Aorta (tissue), 5 donors: ENCODE results near the gene PCDHGA4. TPM values are rescaled to one million over a fixed set of nuclear protein-coding genes. Genes with fewer than 3 reads are reported as not detected.
"Not testable (repeated sequence)": the region's sequence is repeated elsewhere in the genome, so short reads cannot be mapped to it uniquely, and the experiment has no call there.

Experiments used
- ATAC-seq: fragments of 200-7000 bp; cut with Tn5 transposase; one replicate; pipeline ENCODE4 v1.9.1; 2022; ENCODE audit warnings: moderate library complexity; ENCODE audit not compliant: low FRiP score
- DNase-seq, 2 donors: peaks; one replicate each; pipeline ENCODE4 v3.0.0-alpha.2; 2020
- H3K27ac ChIP-seq, 2 donors: one replicate each; pipeline ENCODE4 v1.5.1; 2013; ENCODE audit warnings: low read length in 2 of 2, mild to moderate bottlenecking in 2 of 2, moderate library complexity in 2 of 2, control low read depth in 1 of 2, inconsistent platforms in 1 of 2, low read depth in 1 of 2
- H3K27me3 ChIP-seq, 2 donors: one replicate each; pipeline ENCODE4 v1.6.1; 2013; ENCODE audit warnings: control low read depth in 1 of 2, low read length in 1 of 2, mild to moderate bottlenecking in 1 of 2, moderate library complexity in 1 of 2; ENCODE audit not compliant: insufficient read depth in 2 of 2, control insufficient read depth in 1 of 2
- H3K36me3 ChIP-seq, 2 donors: one replicate each; pipeline ENCODE4 v1.6.1; 2013; ENCODE audit warnings: control low read depth in 1 of 2, low read length in 1 of 2, mild to moderate bottlenecking in 1 of 2; ENCODE audit not compliant: insufficient read depth in 2 of 2, control insufficient read depth in 1 of 2
- H3K4me1 ChIP-seq, 2 donors: one replicate each; pipeline ENCODE4 v1.6.1; 2013; ENCODE audit warnings: low read length in 2 of 2, control low read depth in 1 of 2, mild to moderate bottlenecking in 1 of 2, moderate library complexity in 1 of 2; ENCODE audit not compliant: insufficient read depth in 2 of 2, control insufficient read depth in 1 of 2
- H3K4me3 ChIP-seq, 2 donors: one replicate each; pipeline ENCODE4 v1.5.1; 2013; ENCODE audit warnings: low read length in 2 of 2, control low read depth in 1 of 2, mild to moderate bottlenecking in 1 of 2
- H3K9me3 ChIP-seq: one replicate; pipeline ENCODE4 v1.6.1; 2013; ENCODE audit warnings: mild to moderate bottlenecking, low read length; ENCODE audit not compliant: control insufficient read depth
- WGBS, 2 donors: extraction: QIAGEN DNeasy Blood & Tissue Kit; methylation state at CpG; one replicate each; pipeline ENCODE4 v1.1.7; 2013; 5-methylcytosine and 5-hydroxymethylcytosine counted together
- intact Hi-C, 2 donors: fragments of 100-400 bp; cut with DNase I; formaldehyde crosslinking; loops; one replicate each; pipeline versions ENCODE4 v1.14.2 to v1.15.0; 2022
- polyA plus RNA-seq, 2 donors: library from polyadenylated mRNA; stranded (reverse); fragments of 200-250 nt; gene quantifications; one replicate each; pipeline ENCODE4 v1.2.3, GENCODE V29; 2013
- total RNA-seq, 2 donors: library from RNA; stranded (reverse); fragmentation: NEBNext Ultra II Directional; extraction: Animal tissue kit (Norgen Biotek cat#: 25700); gene quantifications; one replicate each; pipeline ENCODE4 v1.2.1, GENCODE V29; 2021
- donor health status: healthy with polysubstance abuse.
- donor health status: Bipolar disorder and iron deficiency.
- donor health status: DM: no; HTN: no; CAD: no.
- donor health status: DM: no; HTN: no; CAD: no.
- donor health status: DM: yes; HTN: yes; CAD: no.

PCDHGA4 gene
- total and polyA plus RNA-seq, 4 donors = 1.3 to 10.2 (median 4.6) TPM

DNA sequence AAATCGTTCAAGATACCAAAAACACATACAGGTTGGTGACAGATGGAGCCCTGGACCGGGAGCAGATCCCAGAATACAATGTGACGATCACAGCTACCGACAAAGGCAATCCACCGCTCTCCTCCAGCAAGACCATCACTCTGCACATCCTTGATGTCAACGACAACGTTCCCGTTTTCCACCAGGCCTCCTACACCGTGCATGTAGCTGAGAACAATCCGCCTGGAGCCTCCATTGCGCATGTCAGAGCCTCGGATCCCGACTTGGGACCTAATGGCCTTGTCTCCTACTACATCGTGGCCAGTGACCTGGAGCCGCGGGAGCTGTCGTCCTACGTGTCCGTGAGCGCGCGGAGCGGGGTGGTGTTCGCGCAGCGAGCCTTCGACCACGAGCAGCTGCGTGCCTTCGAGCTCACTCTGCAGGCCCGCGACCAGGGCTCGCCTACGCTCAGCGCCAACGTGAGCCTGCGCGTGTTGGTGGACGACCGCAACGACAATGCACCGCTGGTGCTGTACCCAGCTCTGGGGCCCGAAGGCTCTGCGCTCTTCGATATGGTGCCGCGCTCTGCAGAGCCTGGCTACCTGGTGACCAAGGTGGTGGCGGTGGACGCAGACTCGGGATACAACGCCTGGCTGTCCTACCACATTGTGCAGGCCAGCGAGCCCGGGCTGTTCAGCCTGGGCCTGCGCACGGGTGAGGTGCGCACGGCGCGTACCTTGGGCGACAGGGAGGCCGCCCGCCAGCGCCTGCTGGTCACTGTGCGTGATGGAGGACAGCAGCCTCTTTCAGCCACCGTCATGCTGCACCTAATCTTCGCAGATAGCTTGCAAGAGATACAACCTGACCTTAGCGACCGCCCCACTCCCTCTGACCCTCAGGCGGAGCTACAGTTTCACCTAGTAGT is 17.0 kb downstream of the PCDHGA4 start:
- no peaks in the 10 kb centered on the region for H3K36me3 ChIP-seq
- H3K27ac ChIP-seq = no peak overlapping the region
- H3K27me3 ChIP-seq = no peaks in the 10 kb centered on the region
- no peak for ATAC-seq
- no peak overlapping the region for H3K4me3 ChIP-seq
- WGBS, 2 donors = 23 to 28% methylated on average over 69 of the region's 69 CpGs
- peaks cover 44% of the 10 kb centered on the region for H3K9me3 ChIP-seq
- H3K4me1 ChIP-seq = no peaks in the 10 kb centered on the region
- no peak for DNase-seq
- intact Hi-C loops = loop anchor here in 1 of 2 donors (5.0 kb wide), 1 partner anchor 50 kb away; the partner anchor contains the start of gene PCDHGA11

DNA sequence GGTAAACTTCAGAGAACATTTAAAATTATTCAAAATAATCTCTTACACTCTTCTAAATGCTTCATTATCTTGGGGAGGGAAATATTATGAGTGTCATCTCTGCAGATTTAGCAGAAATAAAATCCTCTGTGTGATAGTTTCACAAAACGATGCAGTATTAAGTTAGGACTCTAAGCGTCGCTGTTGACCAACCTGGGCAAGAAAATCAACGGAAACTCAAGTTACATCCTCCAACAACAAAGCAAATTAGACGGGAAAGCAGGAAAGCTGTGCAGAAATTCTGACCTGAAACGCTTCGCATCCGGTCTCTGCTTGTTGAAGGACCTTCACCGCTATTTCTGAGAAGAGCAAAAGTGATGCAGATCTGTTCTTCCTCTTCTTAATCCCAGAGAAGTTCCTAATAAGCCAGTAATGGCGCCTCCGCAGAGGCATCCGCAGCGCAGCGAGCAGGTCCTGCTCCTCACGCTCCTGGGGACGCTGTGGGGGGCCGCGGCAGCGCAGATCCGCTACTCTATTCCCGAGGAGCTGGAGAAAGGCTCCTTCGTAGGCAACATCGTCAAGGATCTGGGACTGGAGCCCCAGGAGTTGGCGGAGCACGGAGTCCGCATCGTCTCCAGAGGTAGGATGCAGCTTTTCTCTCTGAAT is 19.0 kb downstream of the PCDHGA4 start, which contains the start of gene PCDHGA6:
PCDHGA6 (plus strand) TSS at position 219 of the 645 bp plus-strand sequence; CDS start at position 412, 193 bp downstream.
- Histone ChIP-seq H3K27ac (no peak within 1 kb of the TSS), H3K36me3 (no peaks in the 10 kb centered on the region), H3K4me1 (no peaks in the 10 kb centered on the region), H3K4me3 (no peak within 1 kb of the TSS), H3K9me3 (peaks cover 45% of the 10 kb centered on the region), H3K27me3 (no peaks in the 10 kb centered on the region)
- intact Hi-C loops = loop anchor here in 1 of 2 donors (5.0 kb wide), 1 partner anchor 49 kb away; the partner anchor contains the start of gene PCDHGA11
- ATAC-seq (no peak), DNase-seq (peak in 1 of 2 donors; percentile 66)
- 12 to 13% methylated on average over 27 of the region's 27 CpGs for WGBS, 2 donors

DNA sequence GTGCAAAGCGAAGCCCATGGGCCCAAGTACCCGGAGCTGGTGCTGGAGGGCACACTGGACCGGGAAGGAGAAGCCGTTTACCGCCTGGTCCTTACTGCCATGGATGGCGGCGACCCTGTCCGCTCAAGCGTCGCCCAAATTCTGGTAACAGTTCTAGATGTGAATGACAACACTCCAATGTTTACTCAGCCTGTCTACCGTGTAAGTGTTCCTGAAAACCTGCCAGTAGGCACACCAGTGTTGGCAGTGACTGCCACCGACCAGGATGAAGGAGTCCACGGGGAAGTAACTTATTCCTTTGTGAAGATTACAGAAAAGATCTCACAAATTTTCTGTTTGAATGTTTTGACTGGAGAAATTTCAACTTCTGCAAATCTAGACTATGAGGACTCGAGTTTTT is 19.8 kb downstream of the PCDHGA4 start:
- H3K36me3 ChIP-seq = no peaks in the 10 kb centered on the region
- H3K4me3 ChIP-seq = no peak overlapping the region
- intact Hi-C loops = loop anchor here in 1 of 2 donors (5.0 kb wide), 1 partner anchor 48 kb away; the partner anchor contains the start of gene PCDHGA11
- H3K27me3 ChIP-seq = no peaks in the 10 kb centered on the region
- WGBS, 2 donors = 48 to 50% methylated on average over 14 of the region's 14 CpGs
- peaks cover 45% of the 10 kb centered on the region for H3K9me3 ChIP-seq
- DNase-seq (no peak), ATAC-seq (no peak)
- no peaks in the 10 kb centered on the region for H3K4me1 ChIP-seq
- no peak overlapping the region for H3K27ac ChIP-seq

DNA sequence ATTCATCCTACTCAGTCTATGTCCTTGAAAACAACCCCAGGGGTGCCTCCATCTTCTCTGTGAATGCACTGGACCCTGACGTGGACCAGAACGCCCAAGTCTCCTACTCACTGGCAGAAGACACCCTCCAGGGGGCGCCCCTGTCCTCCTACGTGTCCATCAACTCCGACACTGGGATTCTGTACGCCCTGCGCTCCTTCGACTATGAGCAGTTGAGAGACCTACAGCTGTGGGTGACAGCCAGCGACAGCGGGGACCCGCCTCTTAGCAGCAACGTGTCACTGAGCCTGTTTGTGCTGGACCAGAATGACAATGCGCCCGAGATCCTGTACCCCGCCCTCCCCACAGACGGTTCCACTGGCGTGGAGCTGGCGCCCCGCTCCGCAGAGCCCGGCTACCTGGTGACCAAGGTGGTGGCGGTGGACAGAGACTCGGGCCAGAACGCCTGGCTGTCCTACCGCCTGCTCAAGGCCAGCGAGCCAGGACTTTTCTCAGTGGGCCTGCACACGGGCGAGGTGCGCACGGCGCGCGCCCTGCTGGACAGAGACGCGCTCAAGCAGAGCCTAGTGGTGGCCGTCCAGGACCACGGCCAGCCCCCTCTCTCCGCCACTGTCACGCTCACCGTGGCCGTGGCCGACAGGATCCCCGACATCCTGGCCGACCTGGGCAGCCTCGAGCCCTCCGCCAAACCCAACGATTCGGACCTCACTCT is 20.8 kb downstream of the PCDHGA4 start:
- ATAC-seq, H3K4me1 ChIP-seq, intact Hi-C loops, H3K36me3 ChIP-seq, H3K27ac ChIP-seq, H3K4me3 ChIP-seq, H3K27me3 ChIP-seq: not testable (repeated sequence)
- peaks cover 39% of the 10 kb centered on the region for H3K9me3 ChIP-seq
- DNase-seq = peak in 1 of 2 donors; percentile 61
- WGBS, 2 donors = 28 to 46% methylated on average over 28 to 43 of the region's 48 CpGs

DNA sequence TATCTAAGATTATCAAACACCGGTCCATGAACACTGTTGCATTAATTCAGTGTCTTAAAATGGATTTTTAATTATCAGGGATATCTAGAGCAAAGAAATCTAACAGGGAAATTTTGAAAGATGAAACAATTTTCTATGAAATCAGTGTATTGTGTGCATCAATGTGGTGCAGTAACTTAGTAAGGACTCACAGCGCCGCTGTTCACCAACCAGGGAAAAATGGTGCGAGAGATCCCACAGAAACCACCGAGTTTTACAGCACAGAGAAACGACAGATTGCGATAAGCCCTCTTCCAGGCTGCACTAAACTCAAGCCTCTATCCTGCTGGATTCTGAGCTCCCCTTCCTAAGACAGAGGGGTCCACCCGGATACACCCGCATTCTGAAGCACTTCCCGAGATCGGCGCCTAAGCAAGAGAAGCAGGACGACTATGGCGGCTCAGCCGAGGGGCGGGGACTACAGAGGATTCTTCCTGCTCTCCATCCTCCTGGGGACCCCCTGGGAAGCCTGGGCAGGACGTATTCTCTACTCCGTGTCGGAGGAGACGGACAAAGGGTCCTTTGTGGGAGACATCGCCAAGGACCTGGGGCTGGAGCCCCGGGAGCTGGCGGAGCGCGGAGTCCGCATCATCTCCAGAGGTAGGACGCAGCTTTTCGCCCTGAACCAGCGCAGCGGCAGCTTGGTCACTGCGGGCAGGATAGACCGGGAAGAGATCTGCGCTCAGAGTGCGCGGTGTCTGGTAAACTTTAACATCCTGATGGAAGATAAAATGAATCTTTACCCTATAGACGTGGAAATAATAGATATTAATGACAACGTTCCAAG is 27.9 kb downstream of the PCDHGA4 start, which contains the start of gene PCDHGA7:
PCDHGA7 (plus strand) TSS at position 274 of the 826 bp plus-strand sequence; CDS start at position 432, 158 bp downstream.
- ATAC-seq (no peak), DNase-seq (peak in 1 of 2 donors; percentile 58)
- intact Hi-C loops = no loop called here
- Histone ChIP-seq H3K4me3 (no peak within 1 kb of the TSS), H3K27ac (no peak within 1 kb of the TSS), H3K9me3 (peaks cover 20% of the 10 kb centered on the region), H3K36me3 (no peaks in the 10 kb centered on the region), H3K27me3 (no peaks in the 10 kb centered on the region), H3K4me1 (no peaks in the 10 kb centered on the region)
- WGBS, 2 donors = 13 to 14% methylated on average over 37 of the region's 37 CpGs

DNA sequence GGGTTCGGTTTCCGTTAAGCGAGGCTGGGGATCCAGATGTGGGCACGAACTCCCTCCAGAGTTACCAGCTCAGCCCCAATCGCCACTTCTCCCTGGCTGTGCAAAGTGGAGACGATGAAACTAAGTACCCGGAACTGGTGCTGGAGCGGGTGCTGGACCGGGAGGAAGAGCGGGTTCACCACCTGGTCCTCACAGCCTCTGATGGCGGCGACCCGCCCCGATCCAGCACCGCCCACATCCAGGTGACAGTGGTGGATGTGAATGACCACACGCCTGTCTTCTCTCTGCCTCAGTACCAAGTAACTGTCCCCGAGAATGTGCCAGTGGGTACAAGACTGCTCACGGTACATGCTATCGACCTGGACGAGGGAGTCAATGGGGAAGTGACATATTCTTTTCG is 28.5 kb downstream of the PCDHGA4 start:
- 27 to 37% methylated on average over 21 of the region's 21 CpGs for WGBS, 2 donors
- H3K4me3 ChIP-seq = no peak overlapping the region
- intact Hi-C loops = no loop called here
- H3K27me3 ChIP-seq = no peaks in the 10 kb centered on the region
- peaks cover 20% of the 10 kb centered on the region for H3K9me3 ChIP-seq
- no peaks in the 10 kb centered on the region for H3K36me3 ChIP-seq
- no peak for ATAC-seq
- no peaks in the 10 kb centered on the region for H3K4me1 ChIP-seq
- DNase-seq = peak in 1 of 2 donors; percentile 43
- no peak overlapping the region for H3K27ac ChIP-seq

DNA sequence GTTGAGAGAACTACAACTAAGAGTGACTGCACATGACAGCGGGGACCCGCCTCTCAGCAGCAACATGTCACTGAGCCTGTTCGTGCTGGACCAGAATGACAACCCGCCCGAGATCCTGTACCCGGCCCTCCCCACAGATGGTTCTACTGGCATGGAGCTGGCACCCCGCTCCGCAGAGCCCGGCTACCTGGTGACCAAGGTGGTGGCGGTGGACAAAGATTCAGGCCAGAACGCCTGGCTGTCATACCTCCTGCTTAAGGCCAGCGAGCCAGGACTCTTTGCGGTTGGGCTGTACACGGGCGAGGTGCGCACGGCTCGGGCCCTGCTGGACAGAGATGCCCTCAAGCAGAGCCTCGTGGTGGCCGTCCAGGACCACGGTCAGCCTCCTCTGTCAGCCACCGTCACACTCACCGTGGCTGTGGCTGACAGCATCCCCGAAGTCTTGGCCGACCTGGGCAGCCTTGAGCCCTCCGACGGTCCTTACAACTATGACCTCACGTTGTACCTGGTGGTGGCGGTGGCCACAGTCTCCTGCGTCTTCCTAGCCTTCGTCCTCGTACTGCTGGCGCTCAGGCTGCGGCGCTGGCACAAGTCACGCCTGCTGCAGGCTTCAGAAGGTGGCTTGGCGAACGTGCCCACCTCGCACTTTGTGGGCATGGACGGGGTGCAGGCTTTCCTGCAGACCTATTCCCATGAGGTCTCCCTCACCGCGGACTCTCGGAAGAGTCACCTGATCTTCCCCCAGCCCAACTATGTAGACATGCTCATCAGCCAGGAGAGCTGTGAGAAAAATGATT is 29.8 kb downstream of the PCDHGA4 start:
- Histone ChIP-seq H3K4me1 (no peaks in the 10 kb centered on the region), H3K36me3 (no peaks in the 10 kb centered on the region), H3K9me3 (peaks cover 31% of the 10 kb centered on the region), H3K27me3 (no peaks in the 10 kb centered on the region), H3K27ac (no peak overlapping the region), H3K4me3 (no peak overlapping the region)
- intact Hi-C loops = no loop called here
- WGBS, 2 donors = 39 to 43% methylated on average over 43 of the region's 43 CpGs
- ATAC-seq = no peak
- peak in 1 of 2 donors; percentile 56 for DNase-seq
